ENCODE measurements around the gene DDX3Y.

GRCh38 chrY:12905517-12905872 is 827 bp downstream of the DDX3Y start:
- TF ChIP-seq CTCF (IDR thresholded peaks at IDR 0.05; ENCODE audit: poor library complexity) (no peak), EZH2 (IDR thresholded peaks at IDR 0.05; ENCODE audit: borderline replicate concordance) (no peak), EZH2phosphoT487 (IDR thresholded peaks at IDR 0.05; ENCODE audit: low read depth, severe bottlenecking, unreplicated experiment) (no peak)

Measured in hepatocyte (in vitro differentiated cells).